ENCODE measurements around the gene YWHAE.

DNA sequence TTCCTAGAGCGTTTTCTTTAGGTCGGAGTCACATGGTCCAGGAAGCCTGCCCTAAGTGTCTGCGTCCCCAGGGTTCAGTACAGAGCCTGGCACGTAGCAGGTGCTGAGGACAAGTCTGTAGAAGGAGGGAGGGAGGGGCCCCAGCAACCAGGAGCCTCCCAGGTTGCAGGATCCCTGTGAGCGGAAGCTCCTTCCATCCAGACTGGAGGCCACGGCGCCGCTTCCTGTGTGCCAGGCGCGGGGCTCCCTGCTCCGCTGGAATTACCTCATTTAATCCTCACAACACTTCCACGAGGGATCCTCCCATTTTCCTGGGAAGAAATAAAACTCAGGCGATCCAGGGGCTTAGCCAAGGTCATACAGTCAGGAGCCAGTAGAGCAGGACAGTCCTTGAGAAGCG, 98.5 kb downstream of the YWHAE start:
- TF ChIP-seq, protein P1, sequence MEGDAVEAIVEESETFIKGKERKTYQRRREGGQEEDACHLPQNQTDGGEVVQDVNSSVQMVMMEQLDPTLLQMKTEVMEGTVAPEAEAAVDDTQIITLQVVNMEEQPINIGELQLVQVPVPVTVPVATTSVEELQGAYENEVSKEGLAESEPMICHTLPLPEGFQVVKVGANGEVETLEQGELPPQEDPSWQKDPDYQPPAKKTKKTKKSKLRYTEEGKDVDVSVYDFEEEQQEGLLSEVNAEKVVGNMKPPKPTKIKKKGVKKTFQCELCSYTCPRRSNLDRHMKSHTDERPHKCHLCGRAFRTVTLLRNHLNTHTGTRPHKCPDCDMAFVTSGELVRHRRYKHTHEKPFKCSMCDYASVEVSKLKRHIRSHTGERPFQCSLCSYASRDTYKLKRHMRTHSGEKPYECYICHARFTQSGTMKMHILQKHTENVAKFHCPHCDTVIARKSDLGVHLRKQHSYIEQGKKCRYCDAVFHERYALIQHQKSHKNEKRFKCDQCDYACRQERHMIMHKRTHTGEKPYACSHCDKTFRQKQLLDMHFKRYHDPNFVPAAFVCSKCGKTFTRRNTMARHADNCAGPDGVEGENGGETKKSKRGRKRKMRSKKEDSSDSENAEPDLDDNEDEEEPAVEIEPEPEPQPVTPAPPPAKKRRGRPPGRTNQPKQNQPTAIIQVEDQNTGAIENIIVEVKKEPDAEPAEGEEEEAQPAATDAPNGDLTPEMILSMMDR (conservative IDR thresholded peaks at IDR 0.05 in 1 of 2, IDR thresholded peaks at IDR 0.05 in 1 of 2; ENCODE audit: low read depth in 1 of 2, low read length in 2 of 2), result no peak
- no peak for TF ChIP-seq EZH2 (IDR thresholded peaks at IDR 0.05; ENCODE audit: low read length, missing control alignments)
